ENCODE data around the gene RB1.

The RB1 gene
- 46.9 to 73.3 (median 57.9) reads per million in 3 experiments for total RNA-seq

DNA sequence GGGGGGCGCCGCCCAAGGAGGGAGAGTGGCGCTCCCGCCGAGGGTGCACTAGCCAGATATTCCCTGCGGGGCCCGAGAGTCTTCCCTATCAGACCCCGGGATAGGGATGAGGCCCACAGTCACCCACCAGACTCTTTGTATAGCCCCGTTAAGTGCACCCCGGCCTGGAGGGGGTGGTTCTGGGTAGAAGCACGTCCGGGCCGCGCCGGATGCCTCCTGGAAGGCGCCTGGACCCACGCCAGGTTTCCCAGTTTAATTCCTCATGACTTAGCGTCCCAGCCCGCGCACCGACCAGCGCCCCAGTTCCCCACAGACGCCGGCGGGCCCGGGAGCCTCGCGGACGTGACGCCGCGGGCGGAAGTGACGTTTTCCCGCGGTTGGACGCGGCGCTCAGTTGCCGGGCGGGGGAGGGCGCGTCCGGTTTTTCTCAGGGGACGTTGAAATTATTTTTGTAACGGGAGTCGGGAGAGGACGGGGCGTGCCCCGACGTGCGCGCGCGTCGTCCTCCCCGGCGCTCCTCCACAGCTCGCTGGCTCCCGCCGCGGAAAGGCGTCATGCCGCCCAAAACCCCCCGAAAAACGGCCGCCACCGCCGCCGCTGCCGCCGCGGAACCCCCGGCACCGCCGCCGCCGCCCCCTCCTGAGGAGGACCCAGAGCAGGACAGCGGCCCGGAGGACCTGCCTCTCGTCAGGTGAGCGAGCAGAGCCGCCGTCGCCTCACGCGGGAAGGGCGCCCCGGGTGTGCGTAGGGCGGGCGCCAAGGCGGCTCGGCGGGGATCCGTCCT is at the start of gene RB1:
RB1 (plus strand) TSS at position 393 of the 784 bp plus-strand sequence; CDS start at position 555, 162 bp downstream.
- DNase-seq = peak; percentile 91

GRCh38 chr13:48253849-48254248 is 49.7 kb upstream of the RB1 start:
- no peak for DNase-seq

- no peak for DNase-seq
These were observed 48.5 kb upstream of the RB1 start for GRCh38 chr13:48255090-48255489.

DNA sequence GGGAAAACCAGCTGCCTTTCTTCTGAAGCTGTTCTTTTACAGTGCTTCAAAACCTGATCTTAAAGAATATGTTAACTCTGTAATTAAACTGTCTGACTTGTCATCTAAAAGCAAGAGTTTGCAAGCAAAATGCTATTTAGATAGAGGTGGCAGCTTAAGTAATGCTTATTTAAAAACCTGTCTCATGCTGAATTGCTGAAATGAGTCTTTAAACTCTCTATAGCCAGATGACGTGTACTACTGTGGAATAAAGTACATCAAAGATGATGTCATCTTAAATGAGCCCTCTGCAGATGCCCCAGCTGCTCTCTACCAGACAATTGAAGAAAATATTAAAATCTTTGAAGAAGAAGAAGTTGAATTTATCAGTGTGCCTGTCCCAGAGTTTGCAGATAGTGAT is 47.6 kb upstream of the RB1 start:
- no peak for DNase-seq

DNA sequence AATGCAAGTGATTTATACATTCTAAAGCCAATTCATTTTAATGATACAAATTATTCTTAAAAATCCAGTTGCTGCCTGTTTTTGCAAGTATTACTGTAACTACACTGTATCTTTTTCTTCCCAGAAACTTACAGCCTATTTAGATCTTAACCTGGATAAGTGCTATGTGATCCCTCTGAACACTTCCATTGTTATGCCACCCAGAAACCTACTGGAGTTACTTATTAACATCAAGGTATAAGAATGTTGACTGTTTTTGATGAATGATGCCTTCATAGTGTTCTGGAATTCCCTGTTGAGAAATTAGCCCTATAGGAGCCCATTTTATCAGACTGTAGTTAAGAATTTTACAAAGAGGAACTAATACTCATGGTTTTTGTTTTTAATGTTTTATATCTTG is 45.5 kb upstream of the RB1 start:
- no peak for DNase-seq

DNA sequence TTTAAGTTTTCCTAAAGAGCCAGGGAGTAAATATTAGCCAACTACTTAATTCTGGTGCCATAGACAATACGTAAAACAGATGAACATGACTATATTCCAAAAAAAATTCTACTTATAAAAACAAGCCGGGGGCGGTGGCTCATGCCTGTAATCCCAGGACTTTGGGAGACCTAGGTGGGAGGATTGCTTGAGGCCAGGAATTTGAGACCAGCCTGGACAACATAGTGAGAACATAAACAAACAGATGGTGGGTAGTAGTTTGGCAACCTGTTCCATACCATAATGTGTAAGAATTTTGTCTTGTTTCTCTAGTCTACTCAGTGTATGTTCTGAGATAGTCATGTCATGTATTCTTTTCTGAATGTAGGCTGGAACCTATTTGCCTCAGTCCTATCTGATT is 45.1 kb upstream of the RB1 start:
- no peak for DNase-seq

- DNase-seq = no peak
These were observed 42.6 kb upstream of the RB1 start for GRCh38 chr13:48260970-48261369.

GRCh38 chr13:48263196-48263595 is 40.4 kb upstream of the RB1 start:
- no peak for DNase-seq

DNA sequence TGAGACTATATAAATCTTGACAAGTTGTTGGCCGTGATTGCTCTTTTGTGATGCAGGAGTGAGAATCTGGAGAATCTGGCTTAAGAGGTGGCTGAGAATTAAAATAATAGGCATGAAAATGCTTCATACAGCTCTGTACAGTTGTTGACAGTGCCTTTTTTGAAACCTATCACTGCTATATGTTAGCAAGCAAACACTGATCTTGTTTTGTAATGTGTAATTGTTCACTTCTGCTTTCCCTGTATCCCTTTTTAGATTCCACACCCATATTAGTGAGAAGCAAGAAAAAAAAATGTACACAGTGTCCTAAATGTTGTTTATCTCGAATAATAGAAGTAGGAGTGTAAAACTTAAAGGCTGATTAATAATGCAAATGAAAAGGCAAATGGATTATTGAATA is 39.5 kb upstream of the RB1 start:
- no peak for DNase-seq

- peak; percentile 5 for DNase-seq
These were observed 38.2 kb upstream of the RB1 start for GRCh38 chr13:48265217-48265815.

DNA sequence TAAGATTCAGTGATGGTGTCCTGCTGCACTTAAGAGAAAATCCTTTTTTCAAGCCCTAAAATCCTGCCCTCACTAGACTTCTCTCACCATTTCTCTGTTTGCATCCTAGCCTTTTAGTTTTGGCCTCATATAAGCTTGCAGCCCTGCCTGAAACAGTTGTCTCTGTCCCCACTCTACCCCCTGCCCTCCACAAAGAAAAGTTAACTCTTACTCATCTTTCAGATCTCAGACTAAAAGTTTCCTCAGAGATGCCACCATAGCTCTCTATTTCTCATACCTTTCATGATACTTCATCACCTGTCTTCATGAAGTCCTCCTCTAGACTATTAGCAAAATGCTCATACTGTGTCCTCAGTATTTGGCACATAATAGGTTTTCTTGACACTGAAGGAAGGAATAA is 37.4 kb upstream of the RB1 start:
- DNase-seq = no peak

GRCh38 chr13:48266701-48267639 is 36.6 kb upstream of the RB1 start:
- no peak for DNase-seq

DNA sequence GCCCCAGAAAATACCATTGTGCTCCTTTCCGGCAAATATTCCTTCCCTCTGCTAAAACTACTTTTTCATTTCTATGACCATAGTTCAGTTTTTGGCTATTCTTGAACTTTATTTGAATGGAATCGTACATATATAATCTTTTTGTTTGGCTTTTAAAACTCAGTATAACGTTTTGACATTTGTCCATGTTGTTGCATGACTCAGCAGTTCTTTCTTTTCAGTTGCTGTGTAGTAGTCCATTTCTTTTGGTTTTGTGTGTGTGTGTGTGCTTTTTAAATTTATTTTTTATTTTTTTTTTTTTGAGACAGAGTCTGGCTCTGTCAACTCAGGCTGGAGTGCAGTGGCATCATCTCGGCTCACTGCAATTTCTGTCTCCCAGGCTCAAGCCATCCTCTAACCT is 35.5 kb upstream of the RB1 start:
- DNase-seq = no peak

- DNase-seq = no peak
These were observed 30.2 kb upstream of the RB1 start for GRCh38 chr13:48273346-48273745.

GRCh38 chr13:48275507-48275906 is 28.0 kb upstream of the RB1 start:
- no peak for DNase-seq

DNA sequence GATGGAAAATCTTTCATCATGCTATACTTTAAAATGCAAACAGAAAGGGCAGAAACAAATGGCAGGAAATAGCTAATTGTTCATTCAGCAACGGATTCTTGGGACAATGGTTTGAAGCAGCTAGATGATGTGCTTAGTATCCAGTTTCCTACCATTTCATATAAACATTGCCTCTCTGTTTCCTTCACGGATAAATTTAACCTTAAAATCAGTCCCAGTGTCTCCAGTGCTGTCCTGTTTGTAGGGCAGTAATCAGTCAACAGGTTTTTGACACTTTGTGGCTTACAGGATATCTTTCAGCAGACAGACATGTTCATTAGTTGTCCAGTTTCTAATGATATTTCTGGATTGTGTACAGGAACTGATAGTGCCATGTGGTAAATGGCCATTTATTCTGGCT is 24.7 kb upstream of the RB1 start:
- DNase-seq = no peak

- no peak for DNase-seq
These were observed 22.0 kb upstream of the RB1 start for GRCh38 chr13:48281556-48281955.

GRCh38 chr13:48291730-48292129 is 11.8 kb upstream of the RB1 start:
- no peak for DNase-seq

- no peak for DNase-seq
These were observed 10.9 kb upstream of the RB1 start for GRCh38 chr13:48292650-48293049.

GRCh38 chr13:48294653-48295052 is 8.9 kb upstream of the RB1 start:
- DNase-seq = no peak

GRCh38 chr13:48295271-48295670 is 8.3 kb upstream of the RB1 start:
- DNase-seq = no peak

DNA sequence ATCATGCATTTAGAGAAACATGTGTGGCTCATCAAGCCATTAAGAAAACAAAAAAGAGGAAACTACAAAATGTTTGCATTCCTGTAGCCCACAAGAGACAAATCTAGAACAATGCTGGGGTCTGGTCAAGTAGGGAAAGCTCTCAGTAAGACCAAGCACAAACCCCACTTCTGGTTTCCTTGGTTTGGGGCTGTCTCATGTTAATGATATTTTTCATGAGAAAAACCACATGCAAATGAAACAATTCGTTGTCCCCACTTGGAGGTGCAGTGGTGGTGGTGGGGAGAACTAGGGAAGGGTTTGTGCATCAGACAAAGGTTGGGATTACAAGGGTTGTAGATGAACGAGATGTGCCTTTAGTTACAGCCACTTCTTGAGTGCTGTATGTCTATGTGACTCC is 7.0 kb upstream of the RB1 start:
- DNase-seq = no peak

DNA sequence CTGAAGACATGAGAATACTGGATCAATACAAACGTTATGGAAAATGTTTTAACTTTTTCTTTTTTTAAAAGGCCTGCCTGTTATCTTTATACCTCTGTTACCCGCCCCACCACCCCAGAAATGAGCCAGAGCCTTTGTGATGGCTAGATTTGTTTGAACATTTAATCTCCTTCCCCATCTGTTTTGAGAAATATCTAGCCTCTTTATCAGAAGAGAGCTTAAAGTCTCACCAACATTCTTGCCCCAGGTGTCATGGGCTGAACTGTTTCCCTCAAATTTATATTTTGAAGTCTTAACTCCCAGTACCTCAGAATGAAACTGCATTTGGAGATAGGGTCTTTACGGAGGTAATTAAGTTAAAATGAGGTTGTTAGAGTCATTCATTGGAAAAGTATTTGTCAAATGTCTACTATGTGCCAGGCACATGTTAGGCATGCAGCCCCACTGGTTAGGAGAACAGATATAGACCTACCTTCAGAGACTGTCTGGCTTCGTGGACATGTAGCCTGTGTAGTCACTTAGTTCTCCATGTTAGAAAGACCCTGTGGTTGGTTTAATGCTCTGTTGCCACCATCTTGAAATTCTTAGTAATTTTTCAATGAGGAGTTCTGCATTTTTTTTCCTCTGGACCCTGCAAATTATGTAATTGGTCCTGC is 6.3 kb upstream of the RB1 start:
- DNase-seq = no peak
